Activated CD4-positive, alpha-beta T cell treated with anti-CD3 and anti-CD28 coated beads, Interleukin-2, amount 50 U/mL, for 16 hours (primary cell): ENCODE data around the gene FSD2.
"Not testable (repeated sequence)": the region's sequence is repeated elsewhere in the genome, so short reads cannot be mapped to it uniquely, and the experiment has no call there.

Source experiments
- DNase-seq: peaks from one replicate; pipeline ENCODE4 v3.0.0-alpha.2; 2020

FSD2 gene

GRCh38 chr15:82830427-82831173 lies 24.7 kb upstream of the FSD2 start:
- peak; percentile 66 for DNase-seq

GRCh38 chr15:82829234-82829633 lies 23.4 kb upstream of the FSD2 start:
- no peak for DNase-seq

- peak; percentile 57 for DNase-seq
Observed at GRCh38 chr15:82828075-82828474, 22.2 kb upstream of the FSD2 start.

- no peak for DNase-seq
Observed at GRCh38 chr15:82823049-82823448, 17.2 kb upstream of the FSD2 start.

GRCh38 chr15:82821851-82822250 lies 16.0 kb upstream of the FSD2 start:
- not testable (repeated sequence) for DNase-seq

GRCh38 chr15:82821396-82821795 lies 15.5 kb upstream of the FSD2 start:
- not testable (repeated sequence) for DNase-seq

GRCh38 chr15:82820128-82820527 lies 14.3 kb upstream of the FSD2 start:
- no peak for DNase-seq

GRCh38 chr15:82812994-82813393 lies 7.1 kb upstream of the FSD2 start:
- DNase-seq: no peak

- DNase-seq: peak; percentile 81
Observed at GRCh38 chr15:82810890-82811426, 5.1 kb upstream of the FSD2 start.

GRCh38 chr15:82810061-82810889 lies 4.4 kb upstream of the FSD2 start:
- DNase-seq: peak; percentile 26

GRCh38 chr15:82809308-82810060 lies 3.6 kb upstream of the FSD2 start, which contains the start of gene WHAMM:
Gene WHAMM (plus strand): TSS chr15:82809628. CDS start chr15:82809727, 99 bp downstream.
- DNase-seq: peak; percentile 97

GRCh38 chr15:82808634-82809041 lies 2.8 kb upstream of the FSD2 start:
- no peak for DNase-seq

GRCh38 chr15:82807920-82808633 lies 2.2 kb upstream of the FSD2 start:
- DNase-seq: no peak

- no peak for DNase-seq
Observed at GRCh38 chr15:82804575-82804949, 1.3 kb downstream of the FSD2 start.

- DNase-seq: no peak
Observed at GRCh38 chr15:82803793-82804574, 1.9 kb downstream of the FSD2 start.

GRCh38 chr15:82802497-82802896 lies 3.4 kb downstream of the FSD2 start:
- no peak for DNase-seq

GRCh38 chr15:82799183-82799841 lies 6.6 kb downstream of the FSD2 start:
- DNase-seq: no peak

- no peak for DNase-seq
Observed at GRCh38 chr15:82798531-82799166, 7.2 kb downstream of the FSD2 start.

- DNase-seq: no peak
Observed at GRCh38 chr15:82798104-82798503, 7.8 kb downstream of the FSD2 start.

- no peak for DNase-seq
Observed at GRCh38 chr15:82793737-82794136, 12.1 kb downstream of the FSD2 start.
